HG03095 (cell line): Measurements from ENCODE around the gene OXSR1.
A peak's percentile ranks its signal among the peaks of the same experiment; 100 is the strongest.
"Not testable (repeated sequence)": the region's sequence is repeated elsewhere in the genome, so short reads cannot be mapped to it uniquely, and the experiment has no call there.

Source experiments
- ATAC-seq: cut with Tn5 transposase; IDR thresholded peaks from one replicate; pipeline ENCODE4 v1.9.1; 2021; ENCODE audit warnings: moderate library complexity; ENCODE audit not compliant: unreplicated experiment

The OXSR1 gene

DNA sequence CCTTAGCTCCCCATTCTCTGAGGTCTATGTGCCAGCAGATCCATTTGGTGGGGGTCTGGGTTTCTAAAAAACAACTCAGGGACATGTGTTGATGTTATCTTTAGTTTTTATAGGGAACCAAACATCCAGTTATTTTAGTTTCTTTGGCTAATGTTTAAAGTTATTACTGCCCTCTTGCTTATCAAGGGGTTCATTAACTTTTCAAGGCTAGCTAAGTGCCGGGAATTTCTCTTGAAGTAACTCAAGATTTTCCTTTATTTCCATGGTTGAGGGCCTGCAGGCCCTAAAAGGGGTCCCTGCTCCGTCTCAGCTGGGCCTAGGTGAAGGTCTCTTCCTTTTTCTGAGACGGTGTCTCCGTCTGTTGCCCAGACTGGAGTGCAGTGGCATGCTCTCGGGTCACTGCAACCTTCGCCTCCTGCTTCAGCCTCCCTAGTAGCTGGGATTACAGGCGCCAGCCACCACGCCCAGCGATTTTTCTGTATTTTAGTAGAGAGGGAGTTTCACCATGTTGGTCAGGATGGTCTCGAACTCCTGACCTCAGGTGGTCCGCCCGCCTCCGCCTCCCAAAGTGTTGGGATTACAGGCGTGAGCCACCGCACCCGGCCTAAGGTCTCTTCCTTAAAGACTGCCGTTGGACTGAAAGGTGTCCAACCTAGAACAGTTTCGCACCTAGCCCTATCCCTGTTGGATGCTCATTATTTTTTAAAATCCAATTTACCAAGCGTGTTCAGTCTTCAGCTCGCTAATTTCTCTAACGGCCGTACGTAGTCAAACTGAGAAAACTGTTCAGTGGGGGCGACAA lies 1.3 kb upstream of the OXSR1 start:
- no peak for ATAC-seq

DNA sequence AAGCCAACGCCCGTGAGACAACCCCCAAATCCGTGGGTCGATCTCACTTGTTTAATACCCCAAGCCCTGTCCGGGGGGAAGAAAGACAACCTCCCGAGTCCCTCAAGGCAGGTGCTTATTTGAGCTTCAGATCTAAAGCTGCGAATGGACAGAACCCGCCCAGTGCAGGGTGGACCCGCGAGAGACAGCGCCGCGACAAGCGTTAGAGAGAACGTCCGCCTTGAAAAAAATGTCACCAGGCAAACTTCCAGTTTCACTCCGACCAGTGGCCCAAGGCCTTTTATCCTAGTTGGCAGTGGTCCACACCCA lies 740 bp upstream of the OXSR1 start:
- no peak for ATAC-seq

- ATAC-seq: no peak
Measured at GRCh38 chr3:38165722-38166387, 518 bp downstream of the OXSR1 start.

DNA sequence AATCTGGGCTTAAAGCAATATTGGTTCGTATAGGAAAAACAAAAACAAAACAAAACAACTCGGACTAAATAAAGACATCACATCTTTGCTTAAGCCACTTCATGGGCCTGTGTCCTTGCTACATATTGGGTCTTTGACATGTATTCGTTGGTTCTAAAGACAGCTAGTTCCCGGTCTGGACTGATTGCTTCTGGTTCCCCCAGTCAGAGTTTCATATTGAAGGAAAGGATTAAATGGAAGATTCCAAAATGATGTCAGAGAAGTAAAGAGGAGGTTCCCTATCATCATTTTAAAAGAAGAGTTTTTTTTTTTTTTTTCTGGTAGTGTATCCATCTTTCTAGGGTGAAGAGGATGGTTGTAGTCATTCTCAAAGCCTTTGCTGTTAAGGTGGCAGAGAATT lies 2.3 kb downstream of the OXSR1 start:
- no peak for ATAC-seq

DNA sequence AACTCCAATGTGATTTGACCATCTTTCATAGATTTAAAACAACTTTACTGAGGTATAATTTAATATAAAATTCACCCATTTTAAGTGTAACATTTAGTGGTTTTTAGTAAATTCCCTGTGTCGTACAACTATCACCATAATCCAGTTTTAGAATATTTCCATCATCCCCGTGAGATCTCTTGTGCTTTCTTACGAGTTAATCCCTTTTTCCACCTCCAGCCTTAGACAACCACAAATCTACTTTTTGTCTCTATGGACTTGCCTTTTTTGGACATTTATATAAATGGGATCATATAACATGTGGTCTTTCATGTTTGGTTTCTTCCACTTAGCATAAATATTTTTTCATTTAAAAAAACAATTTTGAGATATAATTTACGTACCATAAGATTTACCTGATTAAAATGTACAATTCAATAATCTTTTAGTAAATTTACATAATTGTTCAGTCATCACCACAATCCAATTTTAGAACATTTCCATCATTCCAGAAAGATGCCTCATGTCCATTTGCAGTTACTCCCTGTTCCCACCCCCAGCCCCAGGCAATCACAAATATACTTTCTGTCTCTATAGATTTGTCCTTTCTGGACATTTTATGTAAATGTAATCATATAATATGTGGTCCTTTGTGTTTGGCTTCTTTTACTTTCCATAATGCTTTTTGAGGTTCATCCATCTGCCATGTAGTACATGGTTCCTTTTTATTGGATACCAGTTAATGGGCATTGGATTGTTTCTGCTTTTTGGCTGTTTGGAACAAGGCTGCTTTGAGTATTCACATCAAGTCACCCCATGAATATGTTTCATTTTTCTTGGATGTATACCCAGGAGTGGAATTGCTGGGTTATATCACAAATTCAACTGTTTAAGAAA lies 3.1 kb downstream of the OXSR1 start:
- ATAC-seq: no peak

GRCh38 chr3:38169027-38169317 lies 3.6 kb downstream of the OXSR1 start:
- no peak for ATAC-seq

DNA sequence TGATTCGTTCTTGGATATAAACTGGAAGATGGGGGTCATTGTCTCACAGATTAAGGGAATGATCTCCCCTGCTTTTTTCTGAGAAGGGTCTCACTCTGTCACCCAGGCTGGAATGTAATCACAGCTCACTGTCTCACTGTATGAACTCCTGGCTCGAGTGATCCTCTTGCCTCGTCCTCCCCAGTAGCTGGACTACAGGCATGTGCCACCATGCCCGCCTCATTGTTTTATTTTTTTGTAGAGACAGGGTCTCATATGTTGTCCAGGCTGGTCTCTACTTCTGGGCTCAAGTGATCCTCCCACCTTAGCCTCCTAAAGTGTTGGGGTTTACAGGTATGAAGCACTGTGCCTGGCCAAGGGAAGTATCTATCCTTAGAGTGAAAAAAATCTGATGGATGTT lies 5.4 kb downstream of the OXSR1 start:
- ATAC-seq: no peak

- ATAC-seq: no peak
Measured at GRCh38 chr3:38171622-38172021, 6.3 kb downstream of the OXSR1 start.

DNA sequence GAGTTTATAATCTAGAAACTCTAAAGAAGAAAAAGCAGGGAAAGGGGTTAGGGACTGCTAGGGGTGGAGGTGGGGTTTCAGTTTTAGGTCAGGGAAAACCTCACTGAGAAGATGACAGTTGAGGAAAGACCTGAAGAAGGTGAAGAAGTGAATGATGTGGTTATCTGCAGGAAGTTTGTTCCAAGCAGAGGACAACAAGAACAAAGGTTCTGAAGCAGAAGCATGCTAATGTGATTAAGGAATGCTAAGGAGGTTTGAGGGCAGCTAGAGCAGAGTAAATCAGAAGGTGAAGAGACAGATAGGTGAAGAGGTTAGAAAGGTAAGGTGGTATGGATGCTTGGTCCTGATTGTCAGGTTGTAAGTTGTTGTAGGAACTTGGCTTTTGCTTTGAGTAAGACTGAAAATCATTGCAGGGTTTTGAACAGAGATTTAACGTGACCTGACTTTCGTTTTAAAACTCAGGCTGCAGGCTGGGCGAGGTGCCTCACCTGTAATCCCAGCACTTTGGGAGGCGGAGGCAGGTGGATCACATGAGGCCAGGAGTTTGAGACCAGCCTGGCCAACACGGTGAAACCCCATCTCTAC lies 8.6 kb downstream of the OXSR1 start:
- peak; percentile 53 for ATAC-seq

- no peak for ATAC-seq
Measured at GRCh38 chr3:38177181-38177580, 11.8 kb downstream of the OXSR1 start.

- ATAC-seq: no peak
Measured at GRCh38 chr3:38186781-38187180, 21.4 kb downstream of the OXSR1 start.

- no peak for ATAC-seq
Measured at GRCh38 chr3:38190481-38190881, 25.1 kb downstream of the OXSR1 start.

- ATAC-seq: not testable (repeated sequence)
Measured at GRCh38 chr3:38202931-38203330, 37.6 kb downstream of the OXSR1 start.

GRCh38 chr3:38203690-38204089 lies 38.4 kb downstream of the OXSR1 start:
- no peak for ATAC-seq

DNA sequence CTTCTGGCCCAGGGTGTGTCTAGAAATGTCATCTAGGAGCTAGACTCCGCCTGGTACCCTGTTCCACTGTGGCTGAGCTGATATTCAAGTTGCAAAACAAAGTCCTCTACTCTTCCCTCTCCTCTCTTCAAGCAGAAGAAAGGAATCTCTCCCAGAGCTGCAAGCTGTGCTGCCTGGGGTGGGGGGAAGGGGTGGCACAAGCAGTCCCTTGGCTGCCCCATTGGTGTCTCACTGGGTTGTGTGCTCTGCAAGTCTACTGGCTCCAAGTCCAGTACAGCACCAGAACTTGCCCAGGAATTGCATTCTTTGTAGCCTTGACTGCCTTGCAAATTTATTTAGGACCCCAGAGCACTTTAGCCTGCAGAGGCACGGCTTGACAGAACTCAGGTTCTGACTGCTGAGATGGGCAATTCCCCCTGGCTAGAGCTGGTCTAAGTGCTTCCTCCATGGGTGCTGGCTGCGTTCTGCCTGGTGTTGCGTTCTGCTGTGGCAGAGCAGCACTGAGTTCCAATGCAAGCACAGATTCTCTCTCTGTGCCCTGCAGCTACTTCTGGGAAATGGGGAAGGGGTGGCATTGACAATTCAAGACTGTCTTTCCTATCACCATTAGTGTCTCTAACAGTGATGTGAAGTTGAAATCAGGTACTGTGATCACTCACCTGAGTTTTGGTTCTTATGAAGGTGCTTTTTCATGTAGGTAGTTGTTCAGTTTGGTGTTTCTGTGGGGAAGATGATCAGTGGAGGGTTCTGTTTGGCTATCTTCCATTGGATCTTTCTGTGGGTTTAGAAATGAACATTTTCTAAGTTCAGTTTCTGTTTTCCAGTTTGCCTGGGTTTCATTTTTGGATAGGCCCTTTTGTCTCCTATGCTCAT lies 39.5 kb downstream of the OXSR1 start:
- no peak for ATAC-seq

DNA sequence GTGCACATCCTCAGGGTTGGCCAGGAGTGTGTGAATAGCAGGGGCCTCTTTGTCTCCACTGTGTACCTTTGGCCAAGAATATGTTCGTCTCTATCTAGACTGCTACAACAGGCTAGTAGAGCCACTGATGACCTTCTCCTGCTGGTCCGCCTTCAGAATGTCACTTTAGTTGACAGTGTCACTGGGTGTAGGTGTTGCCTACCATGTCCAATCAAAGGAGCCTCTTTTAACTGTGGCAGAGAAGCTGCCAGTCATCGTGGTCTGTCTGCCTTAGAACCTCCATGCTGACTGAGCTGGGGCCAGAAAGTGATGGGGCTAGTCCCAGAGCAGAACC lies 40.1 kb downstream of the OXSR1 start:
- ATAC-seq: no peak

DNA sequence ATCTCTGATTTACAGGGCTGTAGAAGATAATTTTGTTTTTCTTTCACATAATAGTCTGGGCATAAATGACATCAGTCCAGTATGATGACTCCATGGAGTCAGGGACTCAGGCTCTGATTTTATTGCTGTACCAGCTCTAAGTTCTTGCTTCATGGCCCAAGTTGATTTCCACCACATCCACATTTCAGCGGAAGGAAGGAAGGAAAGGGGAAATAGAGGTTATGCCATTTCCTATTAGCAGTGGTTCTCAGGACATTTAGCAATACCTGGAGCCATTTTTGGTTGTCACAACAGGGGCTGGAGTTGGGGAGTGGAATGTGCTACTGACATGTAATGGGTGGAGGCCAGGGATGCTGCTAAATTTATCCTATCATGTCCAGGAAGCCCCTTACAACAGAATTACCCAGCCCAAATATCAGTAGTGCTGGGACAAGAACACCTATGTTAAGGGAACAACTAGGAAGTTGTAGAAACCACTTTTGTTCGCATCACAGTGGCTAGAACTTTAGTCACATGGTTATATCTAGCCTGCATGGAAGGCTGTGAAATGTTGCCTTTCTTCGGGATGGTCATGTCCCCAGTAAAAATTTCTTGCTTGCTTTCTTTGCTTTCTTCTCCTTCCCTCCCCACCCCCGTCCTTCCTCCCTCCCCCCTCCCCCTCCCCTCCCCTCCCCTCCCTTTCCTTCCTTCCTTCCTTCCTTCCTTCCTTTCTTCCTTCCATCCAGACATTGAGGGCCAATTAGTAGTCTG lies 42.1 kb downstream of the OXSR1 start:
- ATAC-seq: no peak

DNA sequence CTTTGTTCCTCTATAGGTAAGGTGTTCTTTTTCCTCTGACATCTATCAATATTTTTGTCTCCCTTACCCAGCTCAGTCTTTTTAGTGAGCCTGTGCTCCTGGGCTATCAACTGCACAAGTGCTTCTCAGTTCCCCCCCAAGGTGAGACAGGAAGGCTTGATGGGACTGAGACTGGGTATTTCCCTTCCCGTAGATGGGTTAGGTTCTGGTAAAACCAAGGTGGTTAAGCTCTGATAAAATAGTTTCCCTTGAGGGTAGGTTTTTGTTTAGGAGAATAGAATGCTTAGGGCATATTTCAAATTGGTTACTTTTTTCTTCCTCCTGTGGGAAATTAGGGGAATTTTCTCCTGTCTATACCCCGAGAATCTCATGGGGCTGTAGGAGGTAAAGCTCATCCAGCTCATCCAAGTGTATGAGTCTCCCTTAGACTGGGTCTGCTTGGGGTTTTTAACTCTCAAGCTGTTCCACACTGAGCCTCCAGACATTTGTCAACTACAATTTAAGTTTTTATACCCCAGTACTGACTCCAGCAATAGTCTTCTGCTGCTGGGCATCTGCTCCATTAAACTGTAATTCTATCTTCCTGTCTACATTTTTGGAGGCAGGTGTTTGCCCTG lies 44.9 kb downstream of the OXSR1 start:
- peak; percentile 81 for ATAC-seq

DNA sequence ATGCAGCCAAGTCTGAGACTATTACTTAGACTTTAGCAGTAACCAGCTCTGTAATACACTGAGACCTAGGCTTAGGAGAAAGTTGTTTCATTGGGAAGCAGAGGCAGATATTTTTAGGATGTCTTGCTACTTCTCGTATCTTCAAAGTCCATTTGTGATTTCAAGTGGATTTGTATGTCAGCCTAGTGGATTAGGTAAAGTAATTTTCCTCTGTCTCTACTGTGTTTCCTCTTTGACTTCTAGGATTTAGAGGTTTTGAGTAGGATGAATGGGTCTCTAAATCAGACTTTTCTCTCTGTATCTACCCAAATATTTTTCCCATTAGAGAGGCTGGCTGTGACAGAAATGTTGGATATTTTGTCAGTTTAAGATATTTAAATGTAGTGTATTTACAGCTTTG lies 46.8 kb downstream of the OXSR1 start:
- ATAC-seq: no peak

- no peak for ATAC-seq
Measured at GRCh38 chr3:38214560-38214959, 49.2 kb downstream of the OXSR1 start.
